Measurements from ENCODE around the gene TMEM163.

DNA sequence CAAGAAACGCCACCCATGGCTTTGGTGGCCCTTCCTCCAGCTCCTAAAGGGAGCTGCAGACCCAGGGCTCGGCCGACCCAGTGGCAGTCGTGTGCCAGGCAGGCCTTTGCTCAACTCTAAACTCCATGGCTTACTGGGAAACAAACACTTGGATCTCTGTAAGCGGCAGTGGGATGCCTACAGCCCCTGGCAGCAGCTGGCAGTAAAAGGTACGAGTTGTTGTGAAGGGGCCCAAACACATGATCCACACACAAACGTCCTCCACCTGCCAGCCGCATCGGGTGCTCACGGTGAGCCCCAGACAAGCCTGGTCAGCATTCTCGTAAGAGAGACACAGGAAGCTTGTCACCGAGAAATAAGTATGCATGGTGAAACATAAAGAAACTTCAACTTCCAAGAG lies 250.0 kb downstream of the TMEM163 start:
- no peak for TF ChIP-seq POLR2AphosphoS5 (IDR thresholded peaks at IDR 0.05; ENCODE audit: low read depth, low read length)
- TF ChIP-seq SPI1 (IDR thresholded peaks at IDR 0.05; ENCODE audit: low read depth, low read length), result no peak
- TF ChIP-seq TAF1 (IDR thresholded peaks at IDR 0.05; ENCODE audit: low read depth, low read length), result no peak
- no peak for TF ChIP-seq POLR2A (IDR thresholded peaks at IDR 0.05; ENCODE audit: low read depth, low read length)
